Spleen (tissue), 11 donors: Measurements from ENCODE around the gene SLIT1. TPM values are rescaled to one million over a fixed set of nuclear protein-coding genes. Genes with fewer than 3 reads are reported as not detected.
A peak's percentile ranks its signal among the peaks of the same experiment; 100 is the strongest.

Source experiments
- DNase-seq: peaks from one replicate; pipeline ENCODE4 v3.0.0-alpha.2; 2020
- H3K27ac ChIP-seq, 8 donors: fragments of 200-600 bp; sonication (generic) in 7 of 8; 1 replicate in 4 of 8; 2 replicates in 4 of 8; pipeline versions ENCODE4 v1.5.0 to v1.8.0; 2016 to 2021; ENCODE audit warnings: inconsistent platforms in 4 of 8, mild to moderate bottlenecking in 4 of 8, moderate library complexity in 1 of 8
- H3K27me3 ChIP-seq, 7 donors: fragments of 200-600 bp; sonication (generic) in 6 of 7; replicated peaks in 1 of 7; 1 replicate in 4 of 7; 2 replicates in 3 of 7; pipeline versions ENCODE4 v1.5.0 to v1.8.0; 2016 to 2021; ENCODE audit warnings: inconsistent platforms in 3 of 7, mild to moderate bottlenecking in 1 of 7
- H3K36me3 ChIP-seq, 6 donors: fragments of 200-600 bp; sonication (generic) in 5 of 6; 1 replicate in 4 of 6; 2 replicates in 2 of 6; pipeline versions ENCODE4 v1.5.0 to v1.8.0; 2016 to 2021; ENCODE audit warnings: inconsistent platforms in 2 of 6
- H3K4me1 ChIP-seq, 6 donors: fragments of 200-600 bp; sonication (generic) in 5 of 6; 1 replicate in 3 of 6; 2 replicates in 3 of 6; pipeline versions ENCODE4 v1.5.0 to v1.8.0; 2016 to 2021; ENCODE audit warnings: inconsistent platforms in 3 of 6
- H3K4me3 ChIP-seq, 8 donors: fragments of 200-600 bp; sonication (generic) in 7 of 8; 1 replicate in 4 of 8; 2 replicates in 4 of 8; pipeline versions ENCODE4 v1.5.0 to v1.8.0; 2016 to 2021; ENCODE audit warnings: inconsistent platforms in 4 of 8, mild to moderate bottlenecking in 4 of 8, moderate library complexity in 2 of 8
- H3K9me3 ChIP-seq, 8 donors: fragments of 200-600 bp; sonication (generic) in 7 of 8; 1 replicate in 4 of 8; 2 replicates in 4 of 8; pipeline versions ENCODE4 v1.5.0 to v1.8.0; 2016 to 2021; ENCODE audit warnings: inconsistent platforms in 4 of 8
- POLR2A ChIP-seq, 3 donors: fragments of 450-650 bp; IDR thresholded peaks; one replicate each; pipeline ENCODE4 v1.5.1; 2017; ENCODE audit warnings: antibody characterized with exemption in 3 of 3, mild to moderate bottlenecking in 1 of 3
- POLR2AphosphoS5 ChIP-seq, 3 donors: sonication (generic); formaldehyde crosslinking; IDR thresholded peaks; one replicate each; pipeline ENCODE4 v1.5.1; 2017; ENCODE audit warnings: antibody characterized with exemption in 3 of 3
- WGBS, 5 donors: extraction: QIAGEN DNeasy Blood & Tissue Kit in 3 of 5; methylation state at CpG; one replicate each; pipeline versions ENCODE4 v1.1.5 to v1.1.7; 2013 to 2018; 5-methylcytosine and 5-hydroxymethylcytosine counted together
- intact Hi-C: fragments of 100-400 bp; cut with DNase I; formaldehyde crosslinking; loops from one replicate; pipeline ENCODE4 v1.15.0; 2023; ENCODE audit warnings: low total_unique reads
- polyA plus RNA-seq, 3 donors: library from polyadenylated mRNA; stranded (reverse); fragments of 200-250 nt; gene quantifications; one replicate each; pipeline ENCODE4 v1.2.1, GENCODE V29; 2013
- total RNA-seq, 7 donors: library from RNA; depleted of rRNA in 3 of 7; stranded (reverse); fragments of >200 nt in 3 of 7; fragmentation: NEBNext Ultra II Directional in 4 of 7; extraction: Animal tissue kit (Norgen Biotek cat#: 25700) in 4 of 7; gene quantifications; one replicate each; pipeline versions ENCODE4 v1.1.0 to v1.2.1, GENCODE V29; 2016 to 2021
- TF ChIP-seq, protein P1 (sequence below), 11 experiments: fragments of 200-600 bp in 7 of 11; fragments of 450-650 bp in 4 of 11; sonication (generic) in 4 of 11; IDR thresholded peaks in 8 of 11; conservative IDR thresholded peaks in 3 of 11; 1 replicate in 7 of 11; 2 replicates in 4 of 11; pipeline versions ENCODE4 v1.4.0 to v1.8.0; 2016 to 2021; ENCODE audit warnings: antibody characterized with exemption in 11 of 11, inconsistent platforms in 4 of 11, mild to moderate bottlenecking in 1 of 11
- donor health status: healthy with polysubstance abuse.
- donor health status: DM: no; HTN: no; CAD: no; lungs with moderate emphysema.
- donor health status: DM: no; HTN: no; CAD: no.
- donor health status: Bipolar disorder and iron deficiency.
- donor health status: healthy.
- donor health status: DM: no; HTN: no; CAD: no.
- donor health status: DM: yes; HTN: yes; CAD: no.

SLIT1 gene
- total and polyA plus RNA-seq, 10 donors, result 0.11 to 0.82 (median 0.52) TPM

- Histone ChIP-seq H3K27me3 (peaks cover 0 to 71% (median 4%) of the 10 kb centered on the region in 7 donors), H3K27ac (no peak overlapping the region), H3K4me1 (peaks cover 0 to 8% (median 0%) of the 10 kb centered on the region in 6 donors), H3K9me3 (peaks cover 0 to 6% (median 0%) of the 10 kb centered on the region in 8 donors), H3K36me3 (no peaks in the 10 kb centered on the region), H3K4me3 (no peak overlapping the region)
- peak; percentile 90 for DNase-seq
- TF ChIP-seq POLR2AphosphoS5 (IDR thresholded peaks at IDR 0.05) (no peak), POLR2A (IDR thresholded peaks at IDR 0.05) (no peak)
- TF ChIP-seq, protein P1, sequence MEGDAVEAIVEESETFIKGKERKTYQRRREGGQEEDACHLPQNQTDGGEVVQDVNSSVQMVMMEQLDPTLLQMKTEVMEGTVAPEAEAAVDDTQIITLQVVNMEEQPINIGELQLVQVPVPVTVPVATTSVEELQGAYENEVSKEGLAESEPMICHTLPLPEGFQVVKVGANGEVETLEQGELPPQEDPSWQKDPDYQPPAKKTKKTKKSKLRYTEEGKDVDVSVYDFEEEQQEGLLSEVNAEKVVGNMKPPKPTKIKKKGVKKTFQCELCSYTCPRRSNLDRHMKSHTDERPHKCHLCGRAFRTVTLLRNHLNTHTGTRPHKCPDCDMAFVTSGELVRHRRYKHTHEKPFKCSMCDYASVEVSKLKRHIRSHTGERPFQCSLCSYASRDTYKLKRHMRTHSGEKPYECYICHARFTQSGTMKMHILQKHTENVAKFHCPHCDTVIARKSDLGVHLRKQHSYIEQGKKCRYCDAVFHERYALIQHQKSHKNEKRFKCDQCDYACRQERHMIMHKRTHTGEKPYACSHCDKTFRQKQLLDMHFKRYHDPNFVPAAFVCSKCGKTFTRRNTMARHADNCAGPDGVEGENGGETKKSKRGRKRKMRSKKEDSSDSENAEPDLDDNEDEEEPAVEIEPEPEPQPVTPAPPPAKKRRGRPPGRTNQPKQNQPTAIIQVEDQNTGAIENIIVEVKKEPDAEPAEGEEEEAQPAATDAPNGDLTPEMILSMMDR (IDR thresholded peaks at IDR 0.05 in 8 of 11, conservative IDR thresholded peaks at IDR 0.05 in 3 of 11), result peak; percentile 73 to 93 (median 90)
- WGBS, 5 donors, result 43 to 51% (median 46%) methylated on average over 20 to 21 of the region's 21 CpGs
- intact Hi-C loops, result loop anchor here (2.0 kb wide), 1 partner anchor 138 kb away; no protein-coding TSS in a partner anchor
These were observed 112.7 kb downstream of the SLIT1 start for GRCh38 chr10:97072851-97073665.

- TF ChIP-seq POLR2A (IDR thresholded peaks at IDR 0.05) (no peak), POLR2AphosphoS5 (IDR thresholded peaks at IDR 0.05) (no peak)
- TF ChIP-seq, protein P1 (IDR thresholded peaks at IDR 0.05 in 8 of 11, conservative IDR thresholded peaks at IDR 0.05 in 3 of 11), result no peak
- Histone ChIP-seq H3K36me3 (no peaks in the 10 kb centered on the region), H3K9me3 (peaks cover 0 to 6% (median 0%) of the 10 kb centered on the region in 8 donors), H3K27ac (no peak overlapping the region), H3K4me3 (no peak overlapping the region), H3K27me3 (peaks cover 0 to 82% (median 4%) of the 10 kb centered on the region in 7 donors), H3K4me1 (peaks cover 0 to 8% (median 0%) of the 10 kb centered on the region in 6 donors)
- DNase-seq, result no peak
- 82 to 94% (median 92%) methylated on average over 7 of the region's 7 CpGs for WGBS, 5 donors
- intact Hi-C loops, result no loop called here
These were observed 114.3 kb downstream of the SLIT1 start for GRCh38 chr10:97071496-97071895.

GRCh38 chr10:97069576-97070362 is 116.0 kb downstream of the SLIT1 start:
- TF ChIP-seq POLR2A (IDR thresholded peaks at IDR 0.05), result no peak
- no peak for TF ChIP-seq POLR2AphosphoS5 (IDR thresholded peaks at IDR 0.05)
- TF ChIP-seq, protein P1 (IDR thresholded peaks at IDR 0.05 in 8 of 11, conservative IDR thresholded peaks at IDR 0.05 in 3 of 11), result no peak

More at GRCh38 chr10:97069576-97070362, 116.0 kb downstream of the SLIT1 start:
- H3K4me1 ChIP-seq, result peaks cover 0 to 8% (median 0%) of the 10 kb centered on the region in 6 donors
- no peak for DNase-seq
- H3K27ac ChIP-seq, result no peak overlapping the region
- peaks cover 0 to 80% (median 4%) of the 10 kb centered on the region in 7 donors for H3K27me3 ChIP-seq
- WGBS, 5 donors, result 54 to 58% (median 56%) methylated on average over 11 of the region's 11 CpGs
- peaks cover 0 to 6% (median 0%) of the 10 kb centered on the region in 8 donors for H3K9me3 ChIP-seq
- H3K4me3 ChIP-seq, result no peak overlapping the region
- H3K36me3 ChIP-seq, result no peaks in the 10 kb centered on the region
- intact Hi-C loops, result no loop called here
